GM19438 (cell line): ENCODE results near the gene NBPF20.
A peak's percentile ranks its signal among the peaks of the same experiment; 100 is the strongest.
"Not testable (repeated sequence)": the region's sequence is repeated elsewhere in the genome, so short reads cannot be mapped to it uniquely, and the experiment has no call there.

Experiments used
- ATAC-seq: cut with Tn5 transposase; IDR thresholded peaks from one replicate; pipeline ENCODE4 v1.9.1; 2021; ENCODE audit warnings: low read depth; ENCODE audit not compliant: unreplicated experiment

The NBPF20 gene

GRCh38 chr1:145431363-145432256 is 6.2 kb upstream of the NBPF20 start:
- not testable (repeated sequence) for ATAC-seq

- not testable (repeated sequence) for ATAC-seq
These were observed 5.4 kb upstream of the NBPF20 start for GRCh38 chr1:145430830-145431229.

- ATAC-seq: not testable (repeated sequence)
These were observed 3.9 kb upstream of the NBPF20 start for GRCh38 chr1:145429329-145429728.

- ATAC-seq: peak; percentile 76
These were observed 579 bp downstream of the NBPF20 start for GRCh38 chr1:145424612-145425435.

- ATAC-seq: not testable (repeated sequence)
These were observed 10.3 kb downstream of the NBPF20 start for GRCh38 chr1:145415149-145415548.

GRCh38 chr1:145407266-145407665 is 18.1 kb downstream of the NBPF20 start:
- not testable (repeated sequence) for ATAC-seq

- not testable (repeated sequence) for ATAC-seq
These were observed 20.5 kb downstream of the NBPF20 start for GRCh38 chr1:145404949-145405348.

- ATAC-seq: not testable (repeated sequence)
These were observed 24.7 kb downstream of the NBPF20 start for GRCh38 chr1:145400701-145401100.
